Activated naive CD4-positive, alpha-beta T cell treated with anti-CD3 and anti-CD28 coated beads, Interleukin-2, amount 50 U/mL, for 72 hours (primary cell): ENCODE data around the gene NPAS2. TPM values are rescaled to one million over a fixed set of nuclear protein-coding genes. Genes with fewer than 3 reads are reported as not detected.

Experiments
- ATAC-seq, 2 donors: fragments of 150-1000 bp; cut with Tn5 transposase; 2 replicates each; pipeline ENCODE4 v1.10.0; 2021; ENCODE audit warnings: mild to moderate bottlenecking in 2 of 2, moderate library complexity in 2 of 2
- DNase-seq, 2 donors: peaks; one replicate each; pipeline ENCODE4 v3.0.0; 2021 to 2022; ENCODE audit warnings: low spot score in 2 of 2
- H3K27ac Mint-ChIP-seq, 2 donors: one replicate each; pipeline ENCODE4 v1.8.0; 2022; ENCODE audit warnings: mild to moderate bottlenecking in 2 of 2, mixed read lengths in 2 of 2
- H3K36me3 Mint-ChIP-seq, 2 donors: one replicate each; pipeline ENCODE4 v1.8.0; 2022; ENCODE audit warnings: mixed read lengths in 2 of 2
- H3K9me3 Mint-ChIP-seq, 2 donors: one replicate each; pipeline ENCODE4 v1.8.0; 2022; ENCODE audit warnings: mixed read lengths in 2 of 2
- total RNA-seq, 2 donors: library from RNA; stranded (reverse); gene quantifications; one replicate each; pipeline ENCODE4 v1.2.3, GENCODE V29; 2022

The NPAS2 gene
- total RNA-seq, 2 donors from 2014 or later: 3.1 to 20.9 TPM

- Mint-ChIP-seq H3K27ac (no peak overlapping the region), H3K9me3 (no peaks in the 10 kb centered on the region), H3K36me3 (peaks cover 0 to 1% of the 10 kb centered on the region in 2 donors)
- DNase-seq (no peak), ATAC-seq (no peak)
Observed at GRCh38 chr2:100855606-100856005, 35.7 kb downstream of the NPAS2 start.

DNA sequence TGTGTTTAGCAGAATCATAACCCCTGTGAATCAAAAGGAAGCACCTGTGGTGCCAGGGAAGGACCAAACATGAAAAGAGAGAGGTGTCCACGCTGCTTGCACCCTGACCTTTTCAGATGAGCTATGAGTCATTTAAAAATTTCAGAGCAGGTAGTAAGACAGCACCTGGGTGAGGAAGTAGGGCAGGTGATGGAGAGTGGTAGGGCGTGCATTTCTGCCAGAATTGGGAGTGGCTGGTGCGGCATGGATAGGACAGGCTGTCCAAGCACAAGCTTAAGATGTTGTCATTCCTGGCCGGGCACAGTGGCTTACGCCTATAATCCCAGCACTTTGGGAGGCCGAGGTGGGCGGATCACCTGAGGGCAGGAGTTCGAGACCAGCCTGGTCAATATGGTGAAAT lies 36.8 kb downstream of the NPAS2 start:
- no peak overlapping the region for H3K27ac Mint-ChIP-seq
- H3K36me3 Mint-ChIP-seq: peaks cover 0 to 7% of the 10 kb centered on the region in 2 donors
- ATAC-seq (no peak), DNase-seq (no peak)
- no peaks in the 10 kb centered on the region for H3K9me3 Mint-ChIP-seq

GRCh38 chr2:100857341-100857740 lies 37.4 kb downstream of the NPAS2 start:
- H3K9me3 Mint-ChIP-seq: no peaks in the 10 kb centered on the region
- no peak overlapping the region for H3K27ac Mint-ChIP-seq
- H3K36me3 Mint-ChIP-seq: peaks cover 0 to 7% of the 10 kb centered on the region in 2 donors
- no peak for ATAC-seq
- DNase-seq: no peak

GRCh38 chr2:100857915-100858314 lies 38.0 kb downstream of the NPAS2 start:
- H3K27ac Mint-ChIP-seq: peak overlapping the region in 1 of 2 donors; percentile 25
- peaks cover 0 to 7% of the 10 kb centered on the region in 2 donors for H3K36me3 Mint-ChIP-seq
- DNase-seq: no peak
- ATAC-seq: peak in 1 of 2 donors; percentile 28
- H3K9me3 Mint-ChIP-seq: no peaks in the 10 kb centered on the region

DNA sequence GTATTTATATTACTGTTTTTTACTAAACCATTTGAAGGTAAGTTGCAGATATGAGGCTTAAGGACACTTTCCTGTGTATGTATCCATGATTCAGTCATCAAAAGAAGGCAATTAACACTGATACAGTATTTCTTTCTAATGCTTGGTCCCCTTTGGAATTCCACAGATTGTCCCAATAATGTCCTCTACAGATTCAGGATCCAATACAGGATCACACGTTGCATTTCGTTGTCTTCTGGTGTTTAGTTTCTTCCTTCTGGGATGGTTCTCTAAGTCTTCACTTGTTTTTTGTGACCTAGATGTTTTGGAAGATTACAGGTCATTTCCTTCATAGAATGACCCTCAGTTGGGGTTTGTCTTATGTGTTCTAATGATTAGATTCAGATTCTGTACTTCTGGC lies 40.0 kb downstream of the NPAS2 start:
- DNase-seq (no peak), ATAC-seq (no peak)
- H3K36me3 Mint-ChIP-seq: peaks cover 0 to 7% of the 10 kb centered on the region in 2 donors
- no peak overlapping the region for H3K27ac Mint-ChIP-seq
- peaks cover 0 to 4% of the 10 kb centered on the region in 2 donors for H3K9me3 Mint-ChIP-seq

DNA sequence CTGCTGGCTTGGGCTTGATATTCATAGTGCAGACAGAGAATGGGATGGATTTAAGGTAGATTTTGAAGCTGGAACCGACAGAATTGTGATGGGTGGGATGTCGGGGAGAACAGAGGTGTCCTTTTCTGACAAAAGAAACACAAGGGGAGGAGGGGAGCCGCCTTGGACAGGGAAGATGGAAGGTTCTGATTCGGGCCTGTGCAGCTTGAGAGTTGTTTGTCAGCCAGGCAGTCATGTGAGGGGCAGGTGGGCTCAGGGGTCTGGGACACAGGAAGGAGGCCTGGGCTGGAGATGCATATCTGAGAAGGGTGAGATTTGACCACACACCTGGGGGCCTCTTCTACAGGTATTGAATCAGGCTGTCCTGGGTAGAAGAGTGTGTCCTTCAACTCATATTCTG lies 41.4 kb downstream of the NPAS2 start:
- Mint-ChIP-seq H3K9me3 (peaks cover 0 to 11% of the 10 kb centered on the region in 2 donors), H3K36me3 (peaks cover 6 to 13% of the 10 kb centered on the region in 2 donors), H3K27ac (no peak overlapping the region)
- ATAC-seq: no peak
- DNase-seq: no peak

GRCh38 chr2:100862081-100862480 lies 42.1 kb downstream of the NPAS2 start:
- DNase-seq (no peak), ATAC-seq (no peak)
- peaks cover 13 to 20% of the 10 kb centered on the region in 2 donors for H3K36me3 Mint-ChIP-seq
- H3K27ac Mint-ChIP-seq: no peak overlapping the region
- peaks cover 5 to 16% of the 10 kb centered on the region in 2 donors for H3K9me3 Mint-ChIP-seq

DNA sequence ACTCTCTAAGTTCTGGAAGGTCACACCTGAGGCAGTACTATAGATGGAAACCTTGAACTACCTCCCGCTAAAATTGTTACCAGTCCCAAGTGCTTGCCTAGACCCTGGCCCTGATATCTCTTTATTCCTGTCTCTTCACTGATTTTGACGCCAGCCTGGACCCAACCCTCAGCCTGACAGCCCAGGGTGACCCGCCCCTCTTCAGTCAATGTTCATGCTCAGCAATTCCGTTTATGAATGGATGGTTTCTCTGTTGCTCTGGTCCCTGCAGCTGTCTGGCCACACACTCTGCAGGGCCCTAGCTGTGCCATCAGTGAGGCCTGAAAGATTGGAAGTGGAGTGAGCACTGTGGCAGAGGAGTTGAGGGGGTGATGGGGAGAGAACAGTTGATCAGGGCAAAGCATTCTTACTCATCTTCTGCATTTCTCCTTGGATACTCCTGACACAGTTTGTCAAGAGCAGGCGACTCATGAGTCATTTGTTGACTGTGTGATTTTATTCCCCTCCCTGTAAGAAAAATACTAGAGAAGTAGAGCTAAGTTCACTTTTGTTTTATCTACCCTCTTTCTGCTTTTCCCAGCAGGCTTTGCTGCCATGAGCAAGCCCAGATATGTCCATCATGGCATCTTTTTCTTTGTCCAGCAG lies 46.0 kb downstream of the NPAS2 start:
- Mint-ChIP-seq H3K27ac (no peak overlapping the region), H3K9me3 (peaks cover 16 to 26% of the 10 kb centered on the region in 2 donors), H3K36me3 (peaks cover 29 to 34% of the 10 kb centered on the region in 2 donors)
- DNase-seq (no peak), ATAC-seq (peak in 1 of 2 donors; percentile 64)

DNA sequence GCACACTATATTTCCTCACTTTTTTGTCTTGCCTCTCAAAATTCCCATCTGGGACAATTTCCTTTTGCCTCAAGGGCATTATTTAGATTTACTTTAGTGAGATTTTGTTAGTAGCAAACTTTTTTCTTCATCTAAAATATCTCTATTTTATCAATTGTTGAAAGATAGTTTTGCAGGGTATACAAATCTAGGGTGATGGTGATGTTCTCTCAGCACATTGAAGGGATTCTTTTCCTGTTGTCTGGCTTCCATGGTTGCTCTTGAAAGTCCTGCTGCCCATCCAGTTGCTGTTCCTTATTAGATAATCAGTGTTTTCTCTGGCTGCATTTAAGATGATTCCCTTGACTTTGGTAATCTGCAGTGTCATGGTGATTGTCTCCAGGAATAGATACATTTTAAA lies 48.1 kb downstream of the NPAS2 start:
- ATAC-seq (no peak), DNase-seq (no peak)
- H3K27ac Mint-ChIP-seq: no peak overlapping the region
- H3K9me3 Mint-ChIP-seq: peaks cover 16 to 31% of the 10 kb centered on the region in 2 donors
- peaks cover 26 to 36% of the 10 kb centered on the region in 2 donors for H3K36me3 Mint-ChIP-seq

DNA sequence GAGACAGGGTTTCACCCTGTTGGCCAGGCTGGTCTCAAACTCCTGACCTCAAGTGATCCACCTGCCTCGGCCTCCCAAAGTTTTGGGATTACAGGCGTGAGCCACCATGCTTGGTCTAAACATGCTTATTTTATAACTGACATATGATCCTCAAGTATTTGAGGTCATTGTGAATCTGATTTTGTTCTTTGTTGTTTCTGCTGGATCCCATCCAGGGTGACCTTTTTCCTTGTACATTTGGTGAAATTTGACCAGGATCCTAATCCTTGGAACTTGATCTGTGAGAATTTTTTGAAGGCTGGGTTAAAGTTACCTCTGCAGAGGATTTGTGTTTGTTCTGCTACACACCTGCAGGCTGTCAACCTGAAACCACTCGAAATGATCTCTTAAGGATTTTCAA lies 49.2 kb downstream of the NPAS2 start:
- H3K27ac Mint-ChIP-seq: no peak overlapping the region

DNA sequence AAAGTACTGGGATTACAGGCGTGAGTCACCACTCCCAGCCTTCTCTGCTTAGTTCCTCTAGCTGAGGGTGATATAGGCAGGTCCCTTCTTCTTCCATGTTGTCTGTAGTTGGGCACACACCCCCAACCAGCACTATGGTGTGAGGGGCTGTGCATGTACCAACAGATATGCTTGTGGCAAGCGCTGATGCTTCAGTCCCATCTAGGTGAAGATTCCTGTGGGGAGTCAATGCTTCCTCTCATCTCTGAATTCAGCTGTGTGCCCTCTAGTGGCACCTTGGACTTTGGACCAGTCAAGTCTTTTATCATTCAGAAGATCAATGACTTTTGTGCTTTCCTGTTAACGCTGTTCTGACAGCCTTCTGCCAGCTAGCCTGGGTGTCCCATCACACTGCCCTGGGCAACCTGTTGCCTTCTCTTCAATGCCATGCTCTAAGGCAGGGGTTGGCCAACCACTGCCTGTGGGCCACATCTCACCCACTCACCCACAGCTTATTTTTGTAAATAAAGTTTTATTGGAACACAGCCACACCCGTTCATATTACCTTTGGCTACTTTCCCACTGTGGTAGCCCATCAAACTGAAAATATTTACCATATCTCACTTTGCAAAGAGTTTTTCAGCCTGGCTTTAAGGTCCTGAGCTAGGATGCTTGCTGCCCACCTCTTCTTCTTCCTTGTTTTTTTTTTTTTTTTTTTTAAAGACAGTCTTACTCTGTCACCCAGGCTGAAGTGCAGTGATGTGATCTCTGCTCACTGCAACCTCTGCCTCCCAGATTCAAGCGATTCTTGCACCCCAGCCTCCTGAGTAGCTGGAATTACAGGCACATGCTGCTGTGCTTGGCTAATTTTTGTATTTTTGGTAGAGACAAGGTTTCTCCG lies 51.0 kb downstream of the NPAS2 start:
- ATAC-seq (no peak), DNase-seq (no peak)
- H3K27ac Mint-ChIP-seq: no peak overlapping the region
- peaks cover 25 to 34% of the 10 kb centered on the region in 2 donors for H3K36me3 Mint-ChIP-seq
- H3K9me3 Mint-ChIP-seq: peaks cover 16 to 25% of the 10 kb centered on the region in 2 donors

More for the DNA sequence above, 49.2 kb downstream of the NPAS2 start:
- peaks cover 16 to 27% of the 10 kb centered on the region in 2 donors for H3K9me3 Mint-ChIP-seq
- DNase-seq: no peak
- no peak for ATAC-seq
- peaks cover 26 to 36% of the 10 kb centered on the region in 2 donors for H3K36me3 Mint-ChIP-seq

DNA sequence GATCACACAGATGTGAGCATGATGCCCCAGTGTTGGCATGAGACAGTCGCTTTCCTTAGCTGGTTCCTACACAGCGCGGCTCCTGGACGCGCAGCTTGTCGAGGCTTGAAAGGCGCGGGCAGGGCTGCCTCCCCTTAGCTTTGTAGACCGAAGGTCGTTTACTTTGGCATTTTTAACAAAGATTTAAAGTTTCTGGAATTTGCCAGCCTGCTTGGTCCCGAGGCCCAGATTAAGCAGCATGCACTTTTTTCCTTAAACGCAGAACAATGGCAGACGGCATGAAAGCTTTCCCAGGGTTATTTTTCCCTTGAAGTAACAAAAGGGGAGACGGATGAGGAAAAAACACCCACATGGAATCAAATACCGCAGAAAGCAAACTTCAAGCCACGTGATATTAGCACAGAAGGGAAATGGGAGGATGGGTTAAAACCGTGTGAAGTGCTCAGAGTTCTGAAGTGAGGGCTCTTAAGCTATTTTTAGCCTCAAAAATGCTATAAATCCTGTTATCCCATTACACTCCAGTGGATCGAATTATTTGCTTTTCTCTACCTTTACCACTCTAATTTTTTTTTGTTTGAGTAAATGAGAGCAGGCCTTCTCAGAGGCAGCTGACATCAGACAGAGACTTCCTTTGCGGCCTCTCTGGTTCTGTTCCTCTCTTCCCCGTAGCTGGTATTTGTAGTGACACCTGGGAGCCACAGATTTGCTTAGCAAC lies 55.7 kb downstream of the NPAS2 start:
- DNase-seq (no peak), ATAC-seq (peak; percentile 82 to 85)

GRCh38 chr2:100876231-100876860 lies 56.4 kb downstream of the NPAS2 start:
- H3K27ac Mint-ChIP-seq: peak overlapping the region; percentile 67 to 81
- DNase-seq (peak in 1 of 2 donors; percentile 36), ATAC-seq (peak; percentile 86 to 91)
- H3K9me3 Mint-ChIP-seq: peaks cover 0 to 4% of the 10 kb centered on the region in 2 donors
- H3K36me3 Mint-ChIP-seq: no peaks in the 10 kb centered on the region

More for the DNA sequence above, 55.7 kb downstream of the NPAS2 start:
- Mint-ChIP-seq H3K9me3 (peaks cover 0 to 4% of the 10 kb centered on the region in 2 donors), H3K27ac (peak overlapping the region; percentile 67 to 81), H3K36me3 (peaks cover 2 to 4% of the 10 kb centered on the region in 2 donors)

DNA sequence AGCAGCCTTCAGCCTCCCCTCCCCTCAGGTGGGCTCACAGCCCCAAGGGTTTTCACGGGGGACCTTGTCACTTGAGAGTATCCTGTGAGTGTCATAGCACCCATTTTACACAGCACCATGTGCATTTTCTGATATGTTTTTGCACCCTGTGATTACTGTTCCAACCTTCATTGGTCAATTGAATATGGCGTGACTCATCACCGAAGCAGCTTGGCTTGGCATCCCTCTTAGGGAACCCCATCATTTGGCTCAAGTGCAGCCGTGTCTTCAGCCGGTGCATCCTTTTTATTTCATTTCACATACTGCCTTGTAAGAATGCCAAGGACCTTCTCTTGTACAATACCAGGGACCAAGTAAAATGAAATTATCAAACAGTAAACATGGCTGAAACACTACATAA lies 57.6 kb downstream of the NPAS2 start:
- no peak for DNase-seq
- H3K36me3 Mint-ChIP-seq: no peaks in the 10 kb centered on the region
- ATAC-seq: no peak
- no peak overlapping the region for H3K27ac Mint-ChIP-seq
- H3K9me3 Mint-ChIP-seq: no peaks in the 10 kb centered on the region

DNA sequence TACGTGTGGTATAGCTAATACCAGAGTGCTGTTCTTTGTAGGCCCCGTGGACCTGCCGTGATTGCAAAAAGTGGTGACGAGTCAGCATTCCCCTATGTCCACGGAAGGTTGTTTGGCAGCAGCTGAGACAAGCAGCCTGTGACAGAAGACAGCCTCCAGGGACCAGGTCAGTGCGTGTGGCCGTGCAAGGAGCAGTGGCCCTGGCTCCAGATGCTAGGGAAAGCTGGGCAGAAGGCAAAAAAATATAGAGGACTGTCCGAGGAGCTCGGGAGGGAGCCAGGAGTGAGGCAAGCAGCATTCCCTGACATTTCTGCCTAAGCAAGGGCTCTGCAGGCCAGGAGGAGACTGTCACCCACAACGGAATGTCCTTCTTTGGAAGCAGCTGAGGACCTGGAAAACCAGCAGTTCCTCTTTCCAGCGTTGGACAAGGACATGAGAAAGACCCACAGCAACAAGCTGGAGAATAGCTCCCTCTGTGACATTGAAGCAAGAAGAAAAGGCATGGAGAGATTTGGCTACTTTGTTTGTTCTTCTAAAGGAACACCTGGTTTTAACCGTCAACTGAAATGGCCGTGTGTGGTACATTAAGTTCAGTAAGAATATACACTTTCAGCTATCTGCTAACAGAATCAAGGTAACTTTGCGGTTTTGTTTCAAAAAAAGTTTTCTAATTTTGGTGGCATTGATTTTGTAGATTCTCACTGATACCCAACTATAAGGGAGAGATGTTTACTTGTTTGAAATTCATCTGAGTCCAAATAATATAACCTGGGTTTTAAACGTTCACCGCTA lies 58.3 kb downstream of the NPAS2 start:
- ATAC-seq: no peak

DNA sequence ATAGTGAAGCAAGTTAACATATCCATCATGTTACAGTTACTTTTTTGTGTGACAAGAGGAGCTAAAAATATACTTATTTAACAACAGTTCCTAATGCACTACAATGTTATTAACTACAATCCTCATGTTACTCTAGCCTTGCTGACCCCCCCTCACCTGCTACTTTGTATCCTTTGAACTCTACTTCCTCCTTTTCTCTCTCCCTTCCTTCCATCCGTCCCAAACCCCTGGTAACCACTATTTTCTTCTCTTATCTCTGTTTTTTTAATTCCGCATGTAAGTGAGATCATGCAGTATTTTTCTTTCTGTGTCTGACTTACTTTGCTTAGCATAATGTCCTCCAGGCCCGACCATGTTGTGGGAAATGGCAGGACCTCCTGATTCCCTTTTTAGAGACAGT lies 59.4 kb downstream of the NPAS2 start:
- no peak for ATAC-seq
- Mint-ChIP-seq H3K27ac (no peak overlapping the region), H3K36me3 (no peaks in the 10 kb centered on the region), H3K9me3 (no peaks in the 10 kb centered on the region)
- no peak for DNase-seq

More for the DNA sequence above, 58.3 kb downstream of the NPAS2 start:
- DNase-seq: no peak
- Mint-ChIP-seq H3K9me3 (no peaks in the 10 kb centered on the region), H3K27ac (no peak overlapping the region), H3K36me3 (no peaks in the 10 kb centered on the region)
